DND-41 (cell line): ENCODE measurements around the gene PLG.

Source experiments
- EZH2 ChIP-seq: IDR thresholded peaks from 3 replicates; pipeline ENCODE4 v1.6.1; 2012; ENCODE audit warnings: borderline replicate concordance, low read depth, mild to moderate bottlenecking, moderate library complexity, low read length, inconsistent platforms; ENCODE audit not compliant: severe bottlenecking
- TF ChIP-seq, protein P1 (sequence below): IDR thresholded peaks from 2 replicates; pipeline ENCODE4 v1.5.1; 2012; ENCODE audit warnings: borderline replicate concordance, low read length, moderate library complexity, mild to moderate bottlenecking; ENCODE audit not compliant: poor library complexity, severe bottlenecking; ENCODE audit errors: extremely low read depth

DNA sequence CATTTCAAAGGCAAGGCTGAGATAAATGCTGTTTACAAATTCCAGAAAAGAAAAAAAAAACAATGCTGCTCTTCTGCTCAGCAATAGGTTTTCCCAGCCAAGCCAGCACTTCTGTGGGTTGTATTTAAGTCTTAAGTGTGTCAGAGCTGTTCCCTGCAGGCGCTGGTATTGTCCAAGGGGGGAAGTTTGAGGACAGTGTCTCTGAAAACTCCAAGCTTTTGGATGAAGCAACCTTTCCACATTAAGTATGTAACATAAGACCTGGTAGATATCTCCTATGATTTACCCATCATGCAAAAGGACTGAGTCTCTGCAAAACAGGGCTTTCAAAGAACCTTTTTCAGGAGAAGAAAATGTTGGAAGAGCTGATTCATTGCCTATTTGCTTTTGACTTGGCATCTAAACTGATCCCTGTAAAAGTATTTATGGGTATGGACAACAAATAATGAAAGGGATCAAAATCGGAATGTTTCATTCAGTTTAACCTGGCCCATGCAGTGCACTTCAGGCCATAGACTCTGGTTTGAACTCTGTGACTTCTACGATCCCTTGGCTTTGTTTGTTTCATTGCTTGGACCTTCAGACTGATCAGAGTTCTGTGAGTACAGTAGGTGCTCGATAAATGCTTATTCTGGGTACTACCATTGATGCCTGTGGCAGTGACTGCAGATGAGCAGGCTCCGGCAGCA, 16.1 kb upstream of the PLG start:
- TF ChIP-seq, protein P1, sequence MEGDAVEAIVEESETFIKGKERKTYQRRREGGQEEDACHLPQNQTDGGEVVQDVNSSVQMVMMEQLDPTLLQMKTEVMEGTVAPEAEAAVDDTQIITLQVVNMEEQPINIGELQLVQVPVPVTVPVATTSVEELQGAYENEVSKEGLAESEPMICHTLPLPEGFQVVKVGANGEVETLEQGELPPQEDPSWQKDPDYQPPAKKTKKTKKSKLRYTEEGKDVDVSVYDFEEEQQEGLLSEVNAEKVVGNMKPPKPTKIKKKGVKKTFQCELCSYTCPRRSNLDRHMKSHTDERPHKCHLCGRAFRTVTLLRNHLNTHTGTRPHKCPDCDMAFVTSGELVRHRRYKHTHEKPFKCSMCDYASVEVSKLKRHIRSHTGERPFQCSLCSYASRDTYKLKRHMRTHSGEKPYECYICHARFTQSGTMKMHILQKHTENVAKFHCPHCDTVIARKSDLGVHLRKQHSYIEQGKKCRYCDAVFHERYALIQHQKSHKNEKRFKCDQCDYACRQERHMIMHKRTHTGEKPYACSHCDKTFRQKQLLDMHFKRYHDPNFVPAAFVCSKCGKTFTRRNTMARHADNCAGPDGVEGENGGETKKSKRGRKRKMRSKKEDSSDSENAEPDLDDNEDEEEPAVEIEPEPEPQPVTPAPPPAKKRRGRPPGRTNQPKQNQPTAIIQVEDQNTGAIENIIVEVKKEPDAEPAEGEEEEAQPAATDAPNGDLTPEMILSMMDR = no peak
- no peak for TF ChIP-seq EZH2
